ENCODE data around the gene KMT5B. TPM values are rescaled to one million over a fixed set of nuclear protein-coding genes. Genes with fewer than 3 reads are reported as not detected.

Gene KMT5B
- polyA plus RNA-seq, 3 donors: 74.3 to 89.7 (median 78.5) TPM

GRCh38 chr11:68189082-68189481, 24.0 kb downstream of the KMT5B start:
- DNase-seq (ENCODE audit: low read depth in 3 of 3, low spot score in 2 of 3): no peak

- no peak for DNase-seq (ENCODE audit: low read depth in 3 of 3, low spot score in 2 of 3)
These were observed 27.0 kb downstream of the KMT5B start for GRCh38 chr11:68186061-68186460.

- DNase-seq (ENCODE audit: low read depth in 3 of 3, low spot score in 2 of 3): no peak
These were observed 31.2 kb downstream of the KMT5B start for GRCh38 chr11:68181719-68182451.

GRCh38 chr11:68179847-68180246, 33.2 kb downstream of the KMT5B start:
- DNase-seq (ENCODE audit: low read depth in 3 of 3, low spot score in 2 of 3): no peak

GRCh38 chr11:68177877-68178276, 35.2 kb downstream of the KMT5B start:
- DNase-seq (ENCODE audit: low read depth in 3 of 3, low spot score in 2 of 3): no peak

GRCh38 chr11:68173926-68174325, 39.2 kb downstream of the KMT5B start:
- DNase-seq (ENCODE audit: low read depth in 3 of 3, low spot score in 2 of 3): no peak

GRCh38 chr11:68169442-68169841, 43.7 kb downstream of the KMT5B start:
- no peak for DNase-seq (ENCODE audit: low read depth in 3 of 3, low spot score in 2 of 3)

GRCh38 chr11:68168694-68169093, 44.4 kb downstream of the KMT5B start:
- DNase-seq (ENCODE audit: low read depth in 3 of 3, low spot score in 2 of 3): no peak

- no peak for DNase-seq (ENCODE audit: low read depth in 3 of 3, low spot score in 2 of 3)
These were observed 45.6 kb downstream of the KMT5B start for GRCh38 chr11:68167474-68167873.

GRCh38 chr11:68166969-68167368, 46.1 kb downstream of the KMT5B start:
- no peak for DNase-seq (ENCODE audit: low read depth in 3 of 3, low spot score in 2 of 3)

GRCh38 chr11:68165601-68166000, 47.5 kb downstream of the KMT5B start:
- no peak for DNase-seq (ENCODE audit: low read depth in 3 of 3, low spot score in 2 of 3)

- DNase-seq (ENCODE audit: low read depth in 3 of 3, low spot score in 2 of 3): no peak
These were observed 48.7 kb downstream of the KMT5B start for GRCh38 chr11:68164437-68164836.

GRCh38 chr11:68163691-68164090, 49.4 kb downstream of the KMT5B start:
- DNase-seq (ENCODE audit: low read depth in 3 of 3, low spot score in 2 of 3): no peak

- DNase-seq (ENCODE audit: low read depth in 3 of 3, low spot score in 2 of 3): no peak
These were observed 52.9 kb downstream of the KMT5B start for GRCh38 chr11:68160100-68160695.

GRCh38 chr11:68159665-68160064, 53.4 kb downstream of the KMT5B start:
- no peak for DNase-seq (ENCODE audit: low read depth in 3 of 3, low spot score in 2 of 3)

- DNase-seq (ENCODE audit: low read depth in 3 of 3, low spot score in 2 of 3): no peak
These were observed 53.9 kb downstream of the KMT5B start for GRCh38 chr11:68159161-68159560.

- no peak for DNase-seq (ENCODE audit: low read depth in 3 of 3, low spot score in 2 of 3)
These were observed 54.5 kb downstream of the KMT5B start for GRCh38 chr11:68158580-68158979.

GRCh38 chr11:68153742-68154141, 59.4 kb downstream of the KMT5B start:
- no peak for DNase-seq (ENCODE audit: low read depth in 3 of 3, low spot score in 2 of 3)

GRCh38 chr11:68150037-68150436, 63.1 kb downstream of the KMT5B start:
- DNase-seq (ENCODE audit: low read depth in 3 of 3, low spot score in 2 of 3): no peak

- no peak for DNase-seq (ENCODE audit: low read depth in 3 of 3, low spot score in 2 of 3)
These were observed 63.7 kb downstream of the KMT5B start for GRCh38 chr11:68149417-68149816.

- no peak for DNase-seq (ENCODE audit: low read depth in 3 of 3, low spot score in 2 of 3)
These were observed 64.2 kb downstream of the KMT5B start for GRCh38 chr11:68148879-68149278.

GRCh38 chr11:68148071-68148805, 64.9 kb downstream of the KMT5B start:
- no peak for DNase-seq (ENCODE audit: low read depth in 3 of 3, low spot score in 2 of 3)

All from right renal cortex interstitium (tissue), 3 donors.